AG20443 (cell line): ENCODE data around the gene EYA4.

ENCODE experiments used
- DNase-seq: peaks from one replicate; pipeline ENCODE4 v3.0.0; 2012; ENCODE audit warnings: low spot score, mixed read lengths

Gene EYA4

DNA sequence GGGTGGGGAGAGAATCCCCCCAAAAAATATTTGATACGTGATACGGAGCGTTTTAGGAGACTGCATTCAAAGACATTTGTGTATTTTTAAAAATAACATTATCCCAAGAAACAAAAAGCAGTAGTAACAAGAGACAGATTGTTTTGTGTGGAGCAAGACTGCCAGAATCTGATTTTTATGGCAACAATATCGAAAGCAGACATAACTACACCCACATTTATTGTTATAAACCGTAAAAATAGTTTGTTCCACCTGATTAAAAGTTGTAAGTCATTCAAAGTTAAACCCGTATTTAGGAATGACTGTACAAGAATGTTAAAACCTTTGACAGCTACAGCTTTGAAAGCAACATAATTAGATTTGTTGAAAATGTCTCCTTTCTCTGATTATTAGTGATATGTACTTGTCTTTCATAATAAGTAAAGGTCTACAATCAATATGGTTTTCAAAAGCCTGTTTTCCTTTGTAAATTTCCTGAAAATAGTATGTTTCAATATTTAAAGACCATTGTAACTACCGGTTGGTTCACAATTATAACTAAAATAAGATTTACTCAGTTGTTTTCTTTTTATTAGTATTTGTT, 2.7 kb downstream of the EYA4 start:
- DNase-seq: no peak

DNA sequence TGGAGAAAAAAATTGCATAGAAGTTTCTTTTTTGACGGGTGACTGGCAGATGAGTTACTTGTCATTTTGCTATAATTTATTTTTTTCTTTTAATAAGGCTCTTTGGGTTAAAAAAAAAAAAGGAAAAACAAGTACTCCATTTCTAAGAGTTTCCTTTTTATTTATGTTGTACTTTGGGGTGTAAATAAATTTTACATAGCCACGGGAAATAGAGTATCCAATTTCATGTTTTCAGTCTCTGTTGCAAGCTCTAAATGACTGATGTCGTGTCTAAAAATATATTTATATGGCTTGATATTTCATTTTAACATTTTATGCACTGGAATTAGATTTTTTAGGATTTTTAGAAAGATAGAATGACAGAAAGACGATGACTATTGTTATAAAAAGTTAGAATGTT, 3.4 kb downstream of the EYA4 start:
- no peak for DNase-seq

DNA sequence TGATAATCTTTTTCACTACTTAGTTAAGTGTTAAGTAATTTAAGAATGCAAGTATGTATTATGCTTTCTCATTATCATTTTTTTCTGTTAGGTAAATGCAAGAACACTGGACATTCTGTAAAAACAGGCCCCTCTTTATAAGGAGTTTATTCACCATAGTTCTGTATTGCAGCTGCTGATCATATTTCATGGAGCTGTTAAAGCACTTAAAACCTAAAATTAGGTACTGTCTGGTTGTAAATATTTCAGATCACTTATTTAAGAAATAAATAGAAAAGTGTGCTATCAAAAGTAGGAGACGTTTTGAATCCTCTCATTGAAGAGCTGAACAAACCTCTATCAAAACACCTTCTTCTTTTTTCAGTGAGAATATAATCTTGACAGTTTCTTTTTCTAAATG, 3.9 kb downstream of the EYA4 start:
- no peak for DNase-seq

DNA sequence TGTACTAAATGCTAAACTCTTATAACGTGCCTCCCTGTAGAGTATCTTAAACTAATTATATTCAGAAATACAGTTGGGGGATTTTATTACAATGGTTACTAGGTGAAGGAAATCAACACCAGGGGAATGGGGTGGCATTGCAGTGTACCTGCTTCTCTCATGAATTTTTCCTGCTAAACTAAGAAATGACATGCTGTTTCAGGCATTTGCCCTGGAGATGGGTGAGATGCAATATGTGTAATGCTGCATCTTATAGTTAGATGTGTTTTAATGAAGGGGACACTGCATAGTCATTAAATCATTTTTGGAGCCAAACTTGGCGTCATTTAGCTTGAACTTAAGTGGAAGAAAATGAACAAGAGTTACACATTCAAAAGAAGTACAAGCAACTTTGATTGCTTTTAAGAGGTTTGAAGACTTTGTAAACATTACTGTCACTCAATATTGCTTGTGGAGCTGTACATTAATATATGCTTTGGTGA, 4.3 kb downstream of the EYA4 start:
- DNase-seq: no peak

DNA sequence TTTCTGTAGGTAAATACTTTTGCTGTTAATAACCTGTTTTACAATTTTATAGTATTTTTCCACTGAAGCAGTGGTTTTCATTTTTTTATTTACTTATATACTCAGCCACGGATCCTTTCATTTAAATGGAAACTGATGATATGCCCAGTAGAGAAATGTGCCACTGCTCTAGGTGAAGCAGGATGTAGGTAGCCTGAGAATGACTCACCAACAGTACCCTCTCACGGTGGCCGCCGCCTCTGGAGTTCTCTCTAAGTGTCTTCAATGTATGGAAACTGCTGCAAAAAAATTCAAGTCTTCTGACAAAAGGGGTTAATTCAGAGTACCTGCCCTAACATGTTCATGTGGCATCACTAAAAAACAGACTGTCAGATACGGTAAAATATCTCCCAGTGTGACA, 6.4 kb downstream of the EYA4 start:
- no peak for DNase-seq

DNA sequence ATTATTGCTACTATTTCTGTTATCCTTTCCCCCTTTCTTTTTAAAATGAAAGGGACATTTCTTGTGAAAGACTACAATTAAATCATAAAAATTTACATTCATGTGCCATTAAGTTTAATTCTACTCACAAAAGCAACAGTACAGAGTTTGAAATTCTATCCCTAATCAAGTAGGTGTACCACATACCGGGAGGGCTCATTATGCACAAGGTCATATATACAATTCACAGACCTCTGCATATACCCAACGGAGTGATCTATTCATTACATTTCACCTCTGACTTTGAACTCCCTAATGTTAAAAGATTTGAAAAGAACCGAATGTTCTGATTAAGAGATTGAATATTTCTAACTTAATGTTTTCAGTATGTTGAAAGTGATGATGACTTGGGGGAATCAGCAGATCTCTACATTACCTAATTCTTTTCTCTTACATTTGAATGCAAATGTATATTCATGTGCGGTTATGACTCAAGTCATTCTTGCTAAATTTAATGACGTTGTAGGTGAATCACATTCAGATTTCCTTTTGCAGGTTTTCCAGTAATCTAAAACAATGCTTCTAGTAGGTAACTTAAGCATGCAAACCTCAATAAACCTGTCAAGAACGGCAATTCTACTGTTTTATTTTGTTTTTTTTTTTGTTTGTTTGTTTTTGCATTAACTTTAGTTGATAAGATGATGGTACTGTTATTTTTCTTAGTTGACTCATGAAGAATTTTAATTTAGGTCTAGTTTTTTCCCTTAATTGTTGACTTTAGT, 7.3 kb downstream of the EYA4 start:
- DNase-seq: no peak

DNA sequence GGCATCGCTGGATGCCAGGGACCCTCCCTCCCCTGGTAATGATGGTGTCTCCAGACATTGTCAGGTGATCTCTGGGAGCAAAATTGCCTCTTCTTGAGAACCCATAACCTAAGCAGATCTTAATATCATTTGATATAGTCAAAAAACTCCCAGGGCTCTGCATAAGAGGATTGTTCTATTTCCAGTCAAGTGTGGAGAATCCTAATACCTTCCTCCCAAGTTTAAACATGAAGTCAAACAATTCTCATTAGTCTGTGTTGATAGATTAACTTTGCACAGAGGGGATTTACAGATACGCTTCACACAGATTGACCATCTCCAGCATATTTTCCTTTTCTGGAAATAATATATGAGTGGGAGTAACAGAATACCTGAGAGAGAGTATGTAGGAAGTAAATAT, 10.5 kb downstream of the EYA4 start:
- DNase-seq: no peak

DNA sequence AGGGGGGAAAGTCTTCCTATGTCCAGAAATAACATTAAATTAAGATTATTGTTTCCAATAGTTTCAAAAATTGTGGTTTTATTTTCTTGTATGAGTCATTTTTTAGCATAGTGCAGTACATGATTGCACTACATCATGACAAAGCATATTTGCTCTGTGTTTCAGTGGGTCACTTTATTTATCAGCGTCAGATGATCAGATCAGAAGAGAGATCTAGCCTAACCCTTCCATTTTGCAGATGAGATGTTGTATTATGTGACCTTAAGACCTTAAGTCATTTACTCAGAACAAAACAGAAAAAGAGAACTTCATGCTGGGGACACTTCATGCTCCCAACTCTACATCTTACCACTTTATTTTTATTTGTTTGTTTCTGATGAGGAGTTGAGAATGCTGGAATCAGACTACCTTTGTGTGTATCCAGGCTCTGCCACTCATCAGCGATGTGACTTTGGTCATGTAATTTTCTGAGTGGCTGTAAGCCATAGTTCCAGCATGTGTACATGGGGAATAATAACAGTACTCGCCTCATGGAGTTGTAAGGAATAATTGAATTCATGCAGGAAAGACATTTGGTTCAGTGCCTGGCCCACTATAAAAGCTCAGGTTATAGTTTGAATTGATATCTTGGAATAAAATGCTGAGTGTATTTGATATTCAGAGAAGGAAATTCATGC, 13.5 kb downstream of the EYA4 start:
- no peak for DNase-seq

DNA sequence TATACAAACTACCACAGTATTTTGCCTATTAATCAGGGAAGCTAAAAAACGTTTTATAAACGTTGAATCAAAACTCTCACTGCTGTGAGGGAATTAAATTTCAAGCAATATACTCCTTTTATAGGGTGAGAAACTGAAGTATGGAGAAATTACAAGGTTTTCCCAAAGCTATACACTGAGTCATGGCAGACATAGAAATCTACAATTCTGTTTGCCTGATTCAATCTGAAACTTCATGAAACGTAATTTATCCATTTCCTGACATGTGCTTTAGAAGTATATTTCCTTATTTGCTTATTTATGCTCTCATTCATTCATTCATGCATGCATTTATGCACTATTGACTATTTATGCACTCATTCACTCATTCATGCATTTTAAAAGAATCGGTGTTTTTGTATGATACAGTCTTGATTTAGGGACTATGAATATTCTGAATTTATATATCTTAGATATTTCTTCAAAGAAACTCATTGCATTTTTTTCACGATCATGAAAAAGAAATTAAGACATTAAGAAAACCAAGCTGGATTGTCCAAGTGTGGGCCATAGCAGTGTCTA, 16.5 kb downstream of the EYA4 start:
- no peak for DNase-seq

DNA sequence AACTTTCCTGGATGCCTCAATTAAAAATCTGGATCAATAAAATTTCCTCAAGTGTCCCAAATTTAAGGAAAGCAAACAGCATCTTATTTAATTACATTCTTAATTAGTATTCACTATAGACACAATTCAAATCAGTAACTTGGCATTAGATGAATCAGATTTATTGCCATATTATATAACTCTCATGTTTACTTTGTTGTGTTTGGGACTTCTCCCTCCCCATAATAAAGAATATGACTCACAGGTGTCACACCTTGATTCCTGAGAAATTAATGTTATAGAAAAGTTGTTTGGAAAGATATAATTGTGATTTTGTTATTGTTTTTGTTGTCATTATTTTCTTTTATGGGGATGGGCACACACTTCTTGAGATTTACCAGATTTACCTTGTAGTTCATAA, 18.4 kb downstream of the EYA4 start:
- no peak for DNase-seq

DNA sequence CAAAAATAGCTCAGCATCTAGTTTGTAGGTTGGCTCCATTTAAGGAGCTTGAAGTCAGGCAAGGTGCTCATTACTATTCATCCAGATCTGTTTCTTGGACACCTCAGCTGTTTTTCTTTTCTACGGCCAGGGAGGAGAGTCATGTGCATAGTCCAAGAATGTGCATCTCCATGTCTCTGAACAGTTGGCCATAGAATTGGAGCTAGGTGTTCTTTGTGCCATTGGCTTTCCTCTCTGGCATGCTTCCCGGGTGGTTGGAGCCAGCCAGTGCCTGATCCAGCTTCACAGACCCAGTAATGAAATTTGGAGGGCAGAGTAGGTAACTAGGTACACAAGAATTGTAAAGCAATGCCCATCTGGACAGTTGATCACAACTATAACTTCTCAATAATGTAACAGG, 21.6 kb downstream of the EYA4 start:
- no peak for DNase-seq

DNA sequence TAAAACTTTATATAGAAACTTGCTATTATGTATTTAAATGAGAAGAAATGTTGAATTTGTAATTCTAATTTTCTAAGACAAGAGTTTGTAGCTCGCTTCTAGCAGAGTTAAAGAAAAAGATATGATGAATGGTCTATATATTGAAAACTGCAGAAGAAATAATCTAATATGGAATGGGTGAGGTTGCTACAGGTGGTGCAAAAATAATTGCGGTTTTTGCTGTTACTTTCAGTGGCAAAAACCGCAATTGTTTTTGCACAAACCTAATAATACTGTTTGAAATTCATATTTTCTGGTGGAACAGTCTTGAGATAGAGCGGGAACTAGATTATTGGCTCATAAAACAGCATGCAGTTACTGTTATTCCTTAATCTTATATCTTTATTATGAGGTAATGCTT, 23.9 kb downstream of the EYA4 start:
- no peak for DNase-seq

DNA sequence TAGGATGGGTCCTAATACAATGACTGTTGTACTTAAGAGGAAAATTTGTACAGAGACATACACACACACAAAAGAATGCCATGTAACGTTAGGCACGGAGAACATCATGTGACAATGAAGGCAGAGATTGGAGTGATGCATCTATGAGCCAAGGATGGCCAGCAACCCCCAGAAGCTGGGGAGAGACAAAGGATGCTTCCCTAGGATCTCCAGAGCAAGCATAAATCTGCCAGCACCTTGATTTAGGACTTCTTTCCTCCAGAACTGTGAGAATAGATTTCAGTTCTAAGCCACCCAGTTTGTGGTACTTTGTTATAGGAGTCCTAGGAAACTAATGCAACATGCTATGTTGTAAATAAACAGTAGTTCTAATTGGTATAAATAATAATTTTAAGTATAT, 25.0 kb downstream of the EYA4 start:
- DNase-seq: no peak

DNA sequence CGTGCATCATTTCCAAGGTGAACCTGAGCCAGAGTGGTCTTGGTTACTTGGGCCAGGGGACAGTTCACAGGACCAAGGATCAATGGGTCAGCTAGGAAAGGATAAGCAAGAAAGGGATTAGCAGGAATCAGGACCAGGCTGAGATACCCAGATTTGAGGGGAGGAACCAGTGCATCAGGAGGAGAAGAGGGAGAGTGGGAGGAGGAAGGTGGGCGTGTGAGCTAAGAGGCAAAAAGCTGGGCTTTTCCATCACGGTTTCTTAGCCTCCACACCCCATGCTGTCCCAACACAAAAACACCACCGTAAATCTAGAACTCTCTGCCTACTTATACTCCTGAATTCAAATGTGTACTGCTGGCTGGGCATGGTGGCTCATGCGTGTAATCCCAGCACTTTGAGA, 27.5 kb downstream of the EYA4 start:
- DNase-seq: no peak

DNA sequence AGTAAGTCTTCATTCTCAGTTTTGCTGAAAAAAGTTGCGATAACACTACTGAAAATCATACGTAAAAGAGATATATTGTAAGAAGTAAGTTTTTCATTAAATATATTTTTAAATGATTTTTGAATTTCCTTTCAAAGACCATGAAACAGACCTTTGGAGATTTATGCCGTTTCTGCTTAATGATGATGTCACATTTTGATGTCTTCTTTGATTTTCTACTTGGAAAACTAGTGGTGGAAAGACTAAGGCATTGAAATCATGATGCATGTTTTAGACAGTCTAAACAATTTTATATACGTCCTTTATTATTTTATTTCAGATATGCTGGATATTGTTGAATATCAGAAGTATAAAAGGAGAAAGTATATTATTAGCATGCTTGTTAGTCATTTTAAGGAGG, 33.7 kb downstream of the EYA4 start:
- DNase-seq: no peak

DNA sequence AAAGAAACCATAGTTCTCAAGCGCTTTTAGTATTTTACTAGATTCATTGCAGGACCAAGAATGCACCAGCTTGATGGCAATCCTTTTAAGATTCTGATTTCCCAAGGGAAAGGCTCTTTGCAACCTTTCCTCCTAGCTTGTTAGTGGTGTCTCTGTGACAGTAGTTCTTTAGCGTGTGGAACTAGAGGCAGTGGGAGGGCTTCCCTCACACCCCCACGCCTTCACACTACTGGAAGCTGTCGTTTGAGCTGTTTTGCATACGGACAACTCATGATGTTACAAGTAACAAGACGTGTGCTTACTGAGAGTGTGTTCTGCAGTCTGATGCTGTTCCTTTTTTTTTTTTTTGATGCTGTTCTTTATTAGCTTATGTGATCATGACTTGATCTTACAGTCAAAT, 34.1 kb downstream of the EYA4 start:
- no peak for DNase-seq

DNA sequence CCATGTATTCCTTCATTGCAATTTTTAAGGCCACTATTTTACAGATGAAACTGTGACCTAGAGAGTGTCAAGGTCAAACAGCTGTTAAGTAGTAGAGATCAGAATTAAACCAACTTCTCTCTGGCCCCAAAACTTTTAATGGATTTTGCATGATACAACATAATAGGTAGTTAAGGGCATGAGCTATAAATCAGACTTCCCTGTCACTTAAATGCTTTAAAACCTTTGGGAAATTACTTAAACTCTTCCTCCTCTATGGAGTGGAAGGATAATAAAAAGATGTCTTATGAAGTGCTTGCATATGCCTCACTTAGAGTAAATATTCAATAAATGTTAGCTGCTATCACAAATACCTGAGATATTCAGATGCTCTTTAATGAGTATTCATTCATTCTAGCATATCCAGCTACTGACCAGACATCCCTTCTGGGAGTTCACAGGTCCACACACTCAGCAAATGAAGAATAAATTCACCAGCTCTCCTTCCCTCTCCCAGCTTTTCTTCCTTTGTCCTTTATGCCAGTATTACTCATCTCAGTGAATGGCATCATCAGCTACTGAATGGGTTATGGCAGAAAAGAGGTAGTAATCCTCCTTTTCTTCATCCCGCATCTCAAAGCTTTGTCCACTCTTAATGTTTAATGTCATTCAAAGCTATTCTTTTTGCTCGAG, 36.2 kb downstream of the EYA4 start:
- DNase-seq: no peak

DNA sequence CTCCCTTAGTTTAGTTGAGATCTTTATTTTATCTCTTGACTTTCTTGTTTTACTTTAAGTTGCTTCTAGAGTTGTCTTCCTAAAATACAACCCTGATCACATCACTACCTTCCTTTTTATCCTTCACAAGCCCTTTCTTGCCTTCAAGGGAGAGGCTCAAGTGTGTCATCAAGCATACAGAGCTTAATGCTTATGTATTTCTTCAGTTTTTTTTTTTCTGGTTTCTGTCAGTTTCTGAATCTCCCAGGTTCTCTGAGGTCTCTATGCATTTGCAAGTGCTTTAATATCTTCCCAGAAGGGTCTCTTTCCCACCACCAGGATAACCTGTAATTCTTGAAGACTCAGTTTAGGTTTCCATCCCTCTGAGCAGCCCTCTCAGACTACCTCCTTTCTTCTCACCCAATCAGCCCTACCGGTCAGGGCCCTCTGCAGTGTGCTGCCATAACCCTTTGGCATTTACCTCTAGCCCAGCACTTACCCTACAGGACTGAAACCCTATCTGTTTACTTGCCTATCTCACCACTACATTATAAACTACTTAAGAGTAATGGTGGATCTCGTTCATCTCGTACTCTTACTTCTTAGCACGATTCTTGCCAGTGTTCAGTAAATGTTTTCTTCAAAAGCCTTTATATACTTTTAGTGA, 36.9 kb downstream of the EYA4 start:
- no peak for DNase-seq

DNA sequence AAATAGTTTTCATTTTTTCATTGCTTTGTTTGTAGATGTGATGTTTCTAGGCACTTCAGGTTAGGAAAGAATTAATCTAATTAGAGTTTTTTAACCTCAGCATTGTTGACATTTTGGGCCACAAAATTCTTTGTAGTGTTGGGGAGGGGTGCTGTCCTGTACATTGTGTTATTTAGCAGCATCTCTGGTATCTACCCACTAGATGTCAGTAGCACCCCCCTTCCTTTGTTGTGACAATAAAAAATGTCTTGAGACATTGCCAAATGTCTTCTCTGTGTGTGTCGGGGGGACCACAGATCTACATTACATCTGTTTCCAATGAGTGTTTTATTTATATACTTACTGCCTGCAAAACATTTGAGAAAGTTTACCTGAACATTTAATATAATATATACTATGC, 45.6 kb downstream of the EYA4 start:
- no peak for DNase-seq

DNA sequence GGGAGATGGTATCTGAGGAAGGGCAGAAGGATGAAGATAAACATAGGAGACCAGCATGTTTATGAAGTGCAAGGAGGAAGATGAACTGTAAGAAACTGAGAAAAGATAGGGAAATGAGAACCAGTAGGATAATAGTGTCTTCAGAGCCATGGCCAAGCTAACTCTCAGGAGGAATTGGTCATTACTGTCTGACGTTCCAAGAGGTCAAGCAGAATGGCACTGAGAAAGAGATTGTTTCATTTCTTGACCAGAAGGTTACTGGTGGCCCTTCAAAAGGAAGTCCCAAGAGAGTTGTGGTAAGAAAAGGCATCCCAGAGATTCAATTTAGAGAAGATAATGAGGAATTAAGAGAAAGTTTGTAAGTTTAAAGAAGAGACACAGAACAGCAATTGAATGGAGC, 47.5 kb downstream of the EYA4 start:
- no peak for DNase-seq

DNA sequence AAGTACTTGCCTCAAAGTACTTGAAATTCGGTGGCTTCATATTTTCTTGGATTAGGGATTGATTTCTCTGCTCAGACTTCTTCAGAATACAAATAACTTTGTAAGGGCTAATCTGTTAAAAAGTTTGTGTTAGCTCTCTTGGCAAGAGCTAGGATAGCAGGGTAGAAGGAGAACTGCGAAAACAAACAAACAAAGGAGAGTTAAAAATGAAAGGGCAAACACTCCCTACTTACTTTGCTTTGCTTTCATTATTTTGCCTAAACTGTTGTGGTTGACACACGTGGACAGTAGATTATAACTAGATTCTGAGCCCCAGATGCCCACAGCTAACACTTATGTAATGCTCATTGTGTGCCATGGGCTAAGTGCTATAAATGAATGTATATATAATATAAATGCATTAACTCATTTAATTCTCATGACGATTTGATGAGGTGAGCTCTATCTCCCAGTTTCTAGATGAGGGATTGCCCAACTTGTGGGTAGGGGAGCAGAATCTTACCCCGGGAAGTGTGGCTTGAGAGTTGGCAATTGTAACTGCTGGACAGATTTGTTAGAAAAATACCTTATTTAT, 48.7 kb downstream of the EYA4 start:
- DNase-seq: no peak

DNA sequence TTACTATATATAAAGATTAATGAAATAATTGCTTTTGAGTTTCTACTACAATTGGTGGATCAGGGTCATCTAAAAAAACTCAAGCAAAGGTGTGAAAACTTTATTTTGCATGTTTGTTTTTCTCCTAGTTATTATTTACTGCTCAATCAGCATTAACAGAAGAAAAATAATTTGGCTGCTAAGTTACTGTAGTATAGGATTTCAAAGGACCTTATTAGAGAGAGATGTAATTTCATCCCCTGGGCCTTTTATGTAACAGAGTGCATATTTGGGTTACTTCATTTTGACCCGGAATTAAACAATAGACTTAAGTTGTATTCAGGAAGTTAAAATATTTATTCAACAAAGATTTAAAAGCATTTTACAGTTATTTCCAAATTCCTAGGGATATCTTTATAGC, 49.8 kb downstream of the EYA4 start:
- no peak for DNase-seq
